Mesendoderm (in vitro differentiated cells): Measurements from ENCODE around the gene RASA4.
"Not testable (repeated sequence)": the region's sequence is repeated elsewhere in the genome, so short reads cannot be mapped to it uniquely, and the experiment has no call there.

Source experiments
- DNase-seq: peaks from one replicate; pipeline ENCODE4 v3.0.0; 2013
- H2AK5ac ChIP-seq: 2 replicates; pipeline ENCODE4 v1.6.1; 2013; ENCODE audit warnings: low read length, inconsistent platforms
- H2BK120ac ChIP-seq: 2 replicates; pipeline ENCODE4 v1.6.1; 2013; ENCODE audit warnings: low read depth, mild to moderate bottlenecking, low read length, moderate library complexity, mixed read lengths
- H2BK15ac ChIP-seq: replicated peaks from 2 replicates; pipeline ENCODE4 v1.6.1; 2013; ENCODE audit warnings: low read depth, mild to moderate bottlenecking, moderate library complexity
- H2BK5ac ChIP-seq: 2 replicates; pipeline ENCODE4 v1.6.1; 2013; ENCODE audit warnings: low read length, inconsistent platforms
- H3K18ac ChIP-seq: 2 replicates; pipeline ENCODE4 v1.6.1; 2013; ENCODE audit warnings: mild to moderate bottlenecking, low read length, mixed read lengths
- H3K23ac ChIP-seq: one replicate; pipeline ENCODE4 v1.6.1; 2013; ENCODE audit warnings: low read length
- H3K27ac ChIP-seq: 2 replicates; pipeline ENCODE4 v1.5.1; 2013; ENCODE audit warnings: low read depth, mild to moderate bottlenecking, inconsistent platforms, low read length, moderate library complexity
- H3K27me3 ChIP-seq: 2 replicates; pipeline ENCODE4 v1.6.1; 2013; ENCODE audit warnings: low read length, control low read depth, mild to moderate bottlenecking, inconsistent platforms; ENCODE audit not compliant: insufficient read depth, poor library complexity
- H3K36me3 ChIP-seq: 2 replicates; pipeline ENCODE4 v1.6.1; 2013; ENCODE audit warnings: low read length, inconsistent platforms; ENCODE audit not compliant: control insufficient read depth, insufficient read depth
- H3K4ac ChIP-seq: one replicate; pipeline ENCODE4 v1.6.1; 2013; ENCODE audit warnings: low read depth, mild to moderate bottlenecking, low read length, moderate library complexity
- H3K4me1 ChIP-seq: 2 replicates; pipeline ENCODE4 v1.6.1; 2013; ENCODE audit warnings: low read depth, low read length, inconsistent platforms; ENCODE audit not compliant: control insufficient read depth
- H3K4me2 ChIP-seq: 2 replicates; pipeline ENCODE4 v1.6.1; 2013; ENCODE audit warnings: low read length
- H3K4me3 ChIP-seq: 2 replicates; pipeline ENCODE4 v1.5.1; 2013; ENCODE audit warnings: mild to moderate bottlenecking, low read length
- H3K56ac ChIP-seq: one replicate; pipeline ENCODE4 v1.6.1; 2013; ENCODE audit warnings: low read length
- H3K79me1 ChIP-seq: 2 replicates; pipeline ENCODE4 v1.6.1; 2013; ENCODE audit warnings: low read length, inconsistent platforms
- H3K79me2 ChIP-seq: 2 replicates; pipeline ENCODE4 v1.6.1; 2013; ENCODE audit warnings: mild to moderate bottlenecking, low read length; ENCODE audit not compliant: control insufficient read depth, insufficient read depth
- H3K9ac ChIP-seq: 2 replicates; pipeline ENCODE4 v1.6.1; 2013; ENCODE audit warnings: low read length, inconsistent platforms
- H4K5ac ChIP-seq: one replicate; pipeline ENCODE4 v1.6.1; 2013; ENCODE audit warnings: low read length
- H4K8ac ChIP-seq: one replicate; pipeline ENCODE4 v1.6.1; 2013; ENCODE audit warnings: low read depth, mild to moderate bottlenecking, control low read depth, low read length, moderate library complexity
- WGBS: extraction: QIAGEN DNeasy Blood & Tissue Kit; methylation state at CpG from one replicate; pipeline ENCODE4 v1.1.7; 2013; ENCODE audit warnings: low lambda C conversion rate, missing lambda C conversion rate; ENCODE audit not compliant: insufficient coverage; ENCODE audit errors: extremely low coverage; 5-methylcytosine and 5-hydroxymethylcytosine counted together

The RASA4 gene

GRCh38 chr7:102611013-102611674, 5.4 kb downstream of the RASA4 start:
- not testable (repeated sequence) for H3K4me3 ChIP-seq, H3K18ac ChIP-seq, H3K79me2 ChIP-seq, H3K27me3 ChIP-seq, H2BK15ac ChIP-seq, H4K8ac ChIP-seq, H3K23ac ChIP-seq, H3K36me3 ChIP-seq, H2BK120ac ChIP-seq, H3K4me2 ChIP-seq, H4K5ac ChIP-seq, H3K4me1 ChIP-seq, H2AK5ac ChIP-seq, H3K27ac ChIP-seq, H3K56ac ChIP-seq, DNase-seq, H3K4ac ChIP-seq, H2BK5ac ChIP-seq, H3K9ac ChIP-seq, H3K79me1 ChIP-seq
- WGBS = no CpG with 5 or more reads among the region's 30 CpGs

DNA sequence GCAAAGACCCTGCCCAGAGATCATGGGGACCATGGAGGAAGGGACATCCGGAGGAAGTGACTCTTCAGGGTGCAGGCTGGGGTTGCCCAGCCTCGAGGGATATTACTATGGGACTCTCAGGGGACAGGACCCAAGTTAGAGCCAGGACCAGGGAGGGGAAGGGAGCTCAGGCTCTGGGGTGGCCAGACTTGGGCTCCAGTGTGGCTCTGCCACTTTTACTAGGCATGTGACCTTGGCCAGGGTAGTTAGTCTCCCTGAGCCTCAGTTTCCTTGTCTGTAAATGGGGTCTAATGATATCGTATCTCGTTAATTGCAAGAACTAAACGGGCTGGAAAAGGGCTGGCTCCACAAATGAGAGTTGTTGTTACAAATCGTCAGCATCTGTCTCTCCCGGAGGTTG, 6.1 kb downstream of the RASA4 start:
- not testable (repeated sequence) for H3K27ac ChIP-seq, H3K36me3 ChIP-seq, H4K5ac ChIP-seq, H3K4me2 ChIP-seq, H3K9ac ChIP-seq, H2BK5ac ChIP-seq, H3K4me1 ChIP-seq, H4K8ac ChIP-seq, H2BK120ac ChIP-seq, H3K18ac ChIP-seq, H3K27me3 ChIP-seq, H3K79me1 ChIP-seq, H2AK5ac ChIP-seq, DNase-seq, H3K4me3 ChIP-seq, H3K79me2 ChIP-seq, H2BK15ac ChIP-seq, H3K23ac ChIP-seq, H3K56ac ChIP-seq, H3K4ac ChIP-seq
- WGBS = no CpG with 5 or more reads among the region's 7 CpGs

GRCh38 chr7:102609734-102610133, 6.8 kb downstream of the RASA4 start:
- not testable (repeated sequence) for H3K18ac ChIP-seq, H3K36me3 ChIP-seq, H2AK5ac ChIP-seq, H3K27me3 ChIP-seq, H3K4me1 ChIP-seq, H4K8ac ChIP-seq, H2BK15ac ChIP-seq, H2BK5ac ChIP-seq, H4K5ac ChIP-seq, H2BK120ac ChIP-seq, H3K9ac ChIP-seq, H3K56ac ChIP-seq, H3K4me2 ChIP-seq, H3K27ac ChIP-seq, H3K79me2 ChIP-seq, H3K4ac ChIP-seq, DNase-seq, H3K79me1 ChIP-seq, H3K4me3 ChIP-seq, H3K23ac ChIP-seq
- WGBS = no CpG with 5 or more reads among the region's 10 CpGs

DNA sequence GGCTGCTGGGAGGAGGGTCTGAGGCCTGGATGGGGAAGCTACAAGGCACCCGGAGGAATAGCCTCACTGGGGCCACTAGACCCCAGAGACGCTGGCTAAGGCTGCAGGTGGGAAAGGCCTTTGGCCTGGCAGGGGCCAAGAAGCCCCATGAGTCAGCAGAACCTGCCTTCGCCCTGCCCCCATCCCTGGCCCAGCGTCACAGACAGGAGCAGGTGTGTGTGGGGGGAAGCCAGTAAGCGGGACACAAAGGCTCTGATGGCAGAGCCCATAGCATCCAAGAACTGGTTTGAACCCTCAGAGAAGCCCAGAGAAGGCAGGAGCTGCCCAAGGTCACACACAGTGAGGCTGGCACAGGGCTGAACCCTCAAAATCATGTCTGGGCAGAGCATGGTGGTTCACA, 9.7 kb downstream of the RASA4 start:
- H3K23ac ChIP-seq, H3K56ac ChIP-seq, H2BK15ac ChIP-seq, H2BK5ac ChIP-seq, H3K9ac ChIP-seq, H3K4ac ChIP-seq, H3K27ac ChIP-seq, H3K27me3 ChIP-seq, H3K4me1 ChIP-seq, H3K36me3 ChIP-seq, H3K4me3 ChIP-seq, H4K8ac ChIP-seq, H3K18ac ChIP-seq, DNase-seq, H3K79me2 ChIP-seq, H2AK5ac ChIP-seq, H3K79me1 ChIP-seq, H2BK120ac ChIP-seq, H4K5ac ChIP-seq, H3K4me2 ChIP-seq: not testable (repeated sequence)
- WGBS = no CpG with 5 or more reads among the region's 5 CpGs

DNA sequence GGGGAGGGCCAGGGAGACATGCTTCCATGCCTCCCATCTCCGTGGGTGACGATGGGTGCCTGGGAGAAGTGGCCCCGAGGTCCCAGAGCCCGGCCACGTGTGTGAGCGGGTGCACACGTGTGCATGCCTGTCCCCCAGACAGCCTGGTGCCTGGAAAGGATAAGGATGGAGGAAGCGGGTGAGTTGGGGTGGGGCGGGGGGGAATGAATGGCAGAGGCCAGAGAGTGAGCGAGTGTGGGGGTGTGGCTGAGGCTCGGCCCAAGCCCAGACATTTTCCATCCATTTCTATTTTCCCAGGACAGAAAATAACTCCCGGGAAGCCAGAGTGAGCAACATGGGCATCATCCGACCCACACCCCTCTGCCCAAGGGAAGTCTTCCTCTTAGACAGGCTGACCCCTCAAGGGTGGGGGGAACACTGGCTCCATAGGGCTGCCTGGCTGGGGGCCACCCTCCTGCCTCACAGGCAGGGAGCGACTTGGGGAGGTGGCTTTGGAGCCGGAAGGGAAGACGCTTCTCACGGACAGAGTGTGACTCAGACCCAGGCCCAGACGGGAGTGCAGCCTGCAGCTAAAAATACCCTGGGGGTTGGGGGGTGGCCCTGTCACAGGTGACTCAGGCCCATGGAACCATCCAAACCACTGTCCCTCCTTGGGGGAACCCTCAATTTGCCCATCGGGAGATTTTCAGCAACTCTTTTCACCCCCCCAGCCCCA, 12.0 kb downstream of the RASA4 start:
- H3K23ac ChIP-seq, H4K8ac ChIP-seq, H3K4me3 ChIP-seq, H3K36me3 ChIP-seq, H3K79me1 ChIP-seq, H3K79me2 ChIP-seq, H3K27ac ChIP-seq, DNase-seq, H3K56ac ChIP-seq, H2BK5ac ChIP-seq, H3K4ac ChIP-seq, H3K4me2 ChIP-seq, H3K27me3 ChIP-seq, H2BK120ac ChIP-seq, H3K9ac ChIP-seq, H2BK15ac ChIP-seq, H3K4me1 ChIP-seq, H2AK5ac ChIP-seq, H3K18ac ChIP-seq, H4K5ac ChIP-seq: not testable (repeated sequence)
- no CpG with 5 or more reads among the region's 19 CpGs for WGBS

DNA sequence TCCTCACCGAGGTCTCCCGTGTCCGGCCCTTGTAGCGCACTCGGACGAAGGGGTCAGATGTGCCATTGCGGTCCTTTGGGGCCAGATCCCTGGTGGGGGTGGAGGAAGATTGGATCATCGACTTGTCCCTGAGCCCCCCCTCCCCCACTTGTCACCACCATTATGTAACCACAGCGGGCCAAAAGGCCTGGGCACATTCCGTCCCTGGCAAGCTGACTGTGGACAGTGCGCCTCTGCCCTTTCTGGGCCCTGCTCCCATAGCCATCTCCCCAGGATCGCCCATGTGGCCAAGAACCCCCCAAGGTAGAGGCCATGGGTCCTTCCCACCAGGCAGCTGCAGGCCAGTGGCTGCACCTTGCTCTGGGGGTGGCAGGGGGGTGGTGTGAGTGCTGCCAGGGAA, 14.2 kb downstream of the RASA4 start:
- no CpG with 5 or more reads among the region's 12 CpGs for WGBS
- not testable (repeated sequence) for H4K8ac ChIP-seq, H3K18ac ChIP-seq, H2BK120ac ChIP-seq, H3K27me3 ChIP-seq, H3K79me1 ChIP-seq, H2BK15ac ChIP-seq, H3K4ac ChIP-seq, H3K36me3 ChIP-seq, H3K27ac ChIP-seq, DNase-seq, H3K4me2 ChIP-seq, H3K23ac ChIP-seq, H3K4me1 ChIP-seq, H3K79me2 ChIP-seq, H2AK5ac ChIP-seq, H3K56ac ChIP-seq, H3K4me3 ChIP-seq, H3K9ac ChIP-seq, H2BK5ac ChIP-seq, H4K5ac ChIP-seq
